Upper lobe of right lung (tissue), 1 donor: ENCODE data around the gene TMCC3. TPM values are rescaled to one million over a fixed set of nuclear protein-coding genes. Genes with fewer than 3 reads are reported as not detected.
A peak's percentile ranks its signal among the peaks of the same experiment; 100 is the strongest.

Experiments used
- ATAC-seq: fragments of 200-7000 bp; cut with Tn5 transposase; one replicate; pipeline ENCODE4 v1.9.1; 2020; ENCODE audit warnings: mild to moderate bottlenecking, moderate library complexity
- DNase-seq: peaks from one replicate; pipeline ENCODE4 v3.0.0-alpha.2; 2020
- H3K27ac ChIP-seq: fragments of 200-600 bp; one replicate; pipeline ENCODE4 v1.8.0; 2022
- H3K27me3 ChIP-seq: fragments of 200-600 bp; one replicate; pipeline ENCODE4 v1.8.0; 2022; ENCODE audit warnings: mild to moderate bottlenecking
- H3K36me3 ChIP-seq: fragments of 200-600 bp; one replicate; pipeline ENCODE4 v1.8.0; 2022
- H3K4me1 ChIP-seq: fragments of 200-600 bp; one replicate; pipeline ENCODE4 v1.8.0; 2022
- H3K4me3 ChIP-seq: fragments of 200-600 bp; one replicate; pipeline ENCODE4 v1.8.0; 2022; ENCODE audit warnings: mild to moderate bottlenecking
- H3K9me3 ChIP-seq: fragments of 200-600 bp; one replicate; pipeline ENCODE4 v1.8.0; 2022
- intact Hi-C: fragments of 100-400 bp; cut with DNase I; formaldehyde crosslinking; loops from one replicate; pipeline ENCODE4 v1.11.0; 2022
- total RNA-seq: library from RNA; stranded (reverse); fragmentation: NEBNext Ultra II Directional; extraction: Animal tissue kit (Norgen Biotek cat#: 25700); gene quantifications from one replicate; pipeline ENCODE4 v1.2.1, GENCODE V29; 2021
- TF ChIP-seq, protein P1 (sequence below): fragments of 200-600 bp; IDR thresholded peaks from one replicate; pipeline ENCODE4 v1.8.0; 2022; ENCODE audit warnings: antibody characterized with exemption
- donor health status: DM: no; HTN: yes; CAD: no; lungs with severe emphysema.

Gene TMCC3
- total RNA-seq, 1 donor from 2014 or later, result 11.3 TPM

GRCh38 chr12:94560431-94561221, 89.7 kb downstream of the TMCC3 start:
- H3K27me3 ChIP-seq, result no peaks in the 10 kb centered on the region
- H3K4me1 ChIP-seq, result no peaks in the 10 kb centered on the region
- peak; percentile 37 for ATAC-seq
- H3K9me3 ChIP-seq, result no peaks in the 10 kb centered on the region
- TF ChIP-seq, protein P1, sequence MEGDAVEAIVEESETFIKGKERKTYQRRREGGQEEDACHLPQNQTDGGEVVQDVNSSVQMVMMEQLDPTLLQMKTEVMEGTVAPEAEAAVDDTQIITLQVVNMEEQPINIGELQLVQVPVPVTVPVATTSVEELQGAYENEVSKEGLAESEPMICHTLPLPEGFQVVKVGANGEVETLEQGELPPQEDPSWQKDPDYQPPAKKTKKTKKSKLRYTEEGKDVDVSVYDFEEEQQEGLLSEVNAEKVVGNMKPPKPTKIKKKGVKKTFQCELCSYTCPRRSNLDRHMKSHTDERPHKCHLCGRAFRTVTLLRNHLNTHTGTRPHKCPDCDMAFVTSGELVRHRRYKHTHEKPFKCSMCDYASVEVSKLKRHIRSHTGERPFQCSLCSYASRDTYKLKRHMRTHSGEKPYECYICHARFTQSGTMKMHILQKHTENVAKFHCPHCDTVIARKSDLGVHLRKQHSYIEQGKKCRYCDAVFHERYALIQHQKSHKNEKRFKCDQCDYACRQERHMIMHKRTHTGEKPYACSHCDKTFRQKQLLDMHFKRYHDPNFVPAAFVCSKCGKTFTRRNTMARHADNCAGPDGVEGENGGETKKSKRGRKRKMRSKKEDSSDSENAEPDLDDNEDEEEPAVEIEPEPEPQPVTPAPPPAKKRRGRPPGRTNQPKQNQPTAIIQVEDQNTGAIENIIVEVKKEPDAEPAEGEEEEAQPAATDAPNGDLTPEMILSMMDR, result no peak
- intact Hi-C loops, result no loop called here
- no peak overlapping the region for H3K27ac ChIP-seq
- H3K36me3 ChIP-seq, result no peaks in the 10 kb centered on the region
- DNase-seq, result no peak
- no peak overlapping the region for H3K4me3 ChIP-seq

DNA sequence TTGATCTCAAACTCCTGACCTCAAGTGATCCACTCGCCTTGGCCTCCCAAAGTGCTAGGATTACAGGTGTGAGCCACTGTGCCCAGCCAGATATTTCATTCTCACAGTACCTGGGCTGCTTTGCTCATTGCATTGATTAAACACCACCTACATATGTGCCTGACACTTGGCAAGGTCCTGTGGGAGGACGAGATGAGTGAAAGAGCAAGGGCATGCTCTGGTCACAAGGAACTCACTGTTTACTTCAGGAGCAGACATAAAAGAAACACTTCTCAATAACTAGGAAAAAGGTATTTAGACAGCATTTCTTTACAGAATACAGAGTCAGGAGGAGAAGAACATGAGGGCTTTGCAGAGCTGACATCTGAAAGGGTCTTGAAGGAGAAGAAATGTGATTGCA, 91.7 kb downstream of the TMCC3 start:
- intact Hi-C loops, result no loop called here
- TF ChIP-seq, protein P1, result no peak
- Histone ChIP-seq H3K4me3 (no peak overlapping the region), H3K4me1 (no peaks in the 10 kb centered on the region), H3K36me3 (no peaks in the 10 kb centered on the region), H3K27ac (no peak overlapping the region), H3K9me3 (no peaks in the 10 kb centered on the region), H3K27me3 (no peaks in the 10 kb centered on the region)
- DNase-seq, result no peak
- ATAC-seq, result no peak

DNA sequence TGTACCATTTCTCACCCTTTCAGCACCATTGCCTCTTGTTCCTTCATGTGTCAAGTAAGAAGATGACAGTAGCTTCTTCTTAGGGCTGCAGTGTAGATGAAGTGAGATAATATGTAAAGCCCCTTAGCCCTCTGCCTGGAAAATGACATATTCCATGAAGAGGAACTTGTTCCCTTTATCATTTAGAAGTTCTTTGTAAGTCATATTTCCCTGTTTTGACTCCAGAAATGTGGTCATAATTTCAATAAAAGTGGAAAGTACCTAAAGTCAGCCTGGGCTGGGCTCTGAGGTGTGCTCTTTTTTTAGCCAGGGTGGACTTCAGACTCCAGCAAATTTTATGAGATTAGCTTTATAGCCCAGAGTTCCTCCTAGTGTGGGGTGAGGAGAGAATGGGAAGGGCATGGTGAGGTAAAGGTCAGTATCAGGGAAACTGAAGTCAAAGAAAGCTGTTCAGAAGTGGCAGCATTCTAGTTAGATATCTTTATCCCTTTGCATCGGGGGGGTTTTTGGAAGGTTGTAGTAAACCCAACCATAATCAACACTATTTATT, 92.5 kb downstream of the TMCC3 start:
- Histone ChIP-seq H3K4me3 (no peak overlapping the region), H3K36me3 (no peaks in the 10 kb centered on the region), H3K4me1 (no peaks in the 10 kb centered on the region), H3K27me3 (no peaks in the 10 kb centered on the region), H3K27ac (no peak overlapping the region), H3K9me3 (no peaks in the 10 kb centered on the region)
- ATAC-seq (no peak), DNase-seq (no peak)
- TF ChIP-seq, protein P1, result no peak
- intact Hi-C loops, result no loop called here

- TF ChIP-seq, protein P1, result no peak
- no peaks in the 10 kb centered on the region for H3K9me3 ChIP-seq
- intact Hi-C loops, result no loop called here
- H3K4me3 ChIP-seq, result no peak overlapping the region
- DNase-seq (no peak), ATAC-seq (no peak)
- no peaks in the 10 kb centered on the region for H3K4me1 ChIP-seq
- no peaks in the 10 kb centered on the region for H3K36me3 ChIP-seq
- no peak overlapping the region for H3K27ac ChIP-seq
- H3K27me3 ChIP-seq, result no peaks in the 10 kb centered on the region
These were observed 94.7 kb downstream of the TMCC3 start for GRCh38 chr12:94555687-94556086.

- H3K4me1 ChIP-seq, result no peaks in the 10 kb centered on the region
- TF ChIP-seq, protein P1, result no peak
- H3K4me3 ChIP-seq, result no peak overlapping the region
- no peaks in the 10 kb centered on the region for H3K9me3 ChIP-seq
- intact Hi-C loops, result no loop called here
- ATAC-seq (no peak), DNase-seq (no peak)
- no peak overlapping the region for H3K27ac ChIP-seq
- H3K36me3 ChIP-seq, result no peaks in the 10 kb centered on the region
- H3K27me3 ChIP-seq, result no peaks in the 10 kb centered on the region
These were observed 96.5 kb downstream of the TMCC3 start for GRCh38 chr12:94553875-94554274.
